Right atrium auricular region (tissue), 2 donors: ENCODE data around the gene RAMACL. TPM values are rescaled to one million over a fixed set of nuclear protein-coding genes. Genes with fewer than 3 reads are reported as not detected.

Experiments
- DNase-seq: peaks from one replicate; pipeline ENCODE4 v3.0.0-alpha.2; 2019; ENCODE audit warnings: low spot score
- H3K27ac ChIP-seq, 2 donors: fragments of 200-600 bp; sonication (generic); 1 replicate in 1 of 2; 2 replicates in 1 of 2; pipeline ENCODE4 v1.5.1; 2016 to 2019
- H3K27me3 ChIP-seq, 2 donors: fragments of 200-600 bp; sonication (generic); one replicate each; pipeline versions ENCODE4 v1.5.1 to v1.6.0; 2017 to 2019
- H3K36me3 ChIP-seq: fragments of 200-600 bp; sonication (generic); one replicate; pipeline ENCODE4 v1.5.1; 2016
- H3K4me1 ChIP-seq, 2 donors: fragments of 200-600 bp; sonication (generic); one replicate each; pipeline versions ENCODE4 v1.5.1 to v1.6.0; 2017 to 2019
- H3K4me3 ChIP-seq, 2 donors: fragments of 200-600 bp; sonication (generic); 1 replicate in 1 of 2; 2 replicates in 1 of 2; pipeline ENCODE4 v1.5.1; 2017 to 2019; ENCODE audit warnings: mild to moderate bottlenecking in 1 of 2, moderate library complexity in 1 of 2
- H3K9me3 ChIP-seq, 2 donors: fragments of 200-600 bp; sonication (generic); one replicate each; pipeline ENCODE4 v1.5.1; 2019
- total RNA-seq, 2 donors: library from RNA; depleted of rRNA; stranded (reverse); fragments of >200 nt; gene quantifications; one replicate each; pipeline ENCODE4 v1.1.0, GENCODE V29; 2016
- TF ChIP-seq, protein P1 (sequence below), 2 donors: fragments of 200-600 bp; sonication (generic); IDR thresholded peaks; one replicate each; pipeline ENCODE4 v1.5.1; 2019; ENCODE audit warnings: antibody characterized with exemption in 2 of 2

RAMACL gene
- total RNA-seq, 2 donors from 2014 or later, result 0.20 to 0.52 TPM

DNA sequence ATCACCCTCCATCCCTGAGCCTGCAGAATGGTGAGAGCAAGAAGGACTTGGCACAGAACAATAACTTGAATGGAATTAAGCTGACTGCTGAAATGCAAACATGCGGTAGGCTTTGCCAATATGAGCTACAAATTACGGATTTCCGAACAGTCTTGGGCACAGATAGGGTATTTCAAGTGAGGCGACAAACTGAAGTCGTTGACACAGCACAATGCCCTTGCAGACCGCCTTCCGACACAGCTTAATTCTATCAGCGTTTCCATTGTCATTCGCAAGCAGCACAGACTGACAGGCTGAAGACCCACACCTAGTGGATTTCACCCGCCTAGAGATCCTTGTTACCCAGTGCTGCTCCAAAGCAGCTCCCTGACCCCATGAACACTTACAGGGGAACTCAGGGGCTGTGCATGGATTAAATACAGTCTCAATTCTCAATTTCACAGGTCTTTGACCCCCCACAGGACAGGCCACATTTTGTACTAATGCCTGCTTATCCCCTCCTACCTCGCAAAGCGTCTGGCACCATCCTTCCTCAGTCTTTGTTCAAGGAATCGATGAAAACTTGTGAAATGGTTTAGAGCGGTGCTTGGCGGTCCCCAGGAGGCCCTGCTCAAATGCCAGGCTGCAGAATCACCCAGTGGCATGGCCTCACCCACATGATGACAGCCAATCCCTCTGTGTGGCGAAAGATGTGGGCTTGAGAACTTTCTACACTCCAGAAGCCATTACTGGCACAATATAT, 34.6 kb downstream of the RAMACL start:
- H3K4me1 ChIP-seq, result peaks cover 0 to 39% of the 10 kb centered on the region in 2 donors
- H3K4me3 ChIP-seq, result no peak overlapping the region
- no peaks in the 10 kb centered on the region for H3K9me3 ChIP-seq
- no peak overlapping the region for H3K27ac ChIP-seq
- TF ChIP-seq, protein P1, sequence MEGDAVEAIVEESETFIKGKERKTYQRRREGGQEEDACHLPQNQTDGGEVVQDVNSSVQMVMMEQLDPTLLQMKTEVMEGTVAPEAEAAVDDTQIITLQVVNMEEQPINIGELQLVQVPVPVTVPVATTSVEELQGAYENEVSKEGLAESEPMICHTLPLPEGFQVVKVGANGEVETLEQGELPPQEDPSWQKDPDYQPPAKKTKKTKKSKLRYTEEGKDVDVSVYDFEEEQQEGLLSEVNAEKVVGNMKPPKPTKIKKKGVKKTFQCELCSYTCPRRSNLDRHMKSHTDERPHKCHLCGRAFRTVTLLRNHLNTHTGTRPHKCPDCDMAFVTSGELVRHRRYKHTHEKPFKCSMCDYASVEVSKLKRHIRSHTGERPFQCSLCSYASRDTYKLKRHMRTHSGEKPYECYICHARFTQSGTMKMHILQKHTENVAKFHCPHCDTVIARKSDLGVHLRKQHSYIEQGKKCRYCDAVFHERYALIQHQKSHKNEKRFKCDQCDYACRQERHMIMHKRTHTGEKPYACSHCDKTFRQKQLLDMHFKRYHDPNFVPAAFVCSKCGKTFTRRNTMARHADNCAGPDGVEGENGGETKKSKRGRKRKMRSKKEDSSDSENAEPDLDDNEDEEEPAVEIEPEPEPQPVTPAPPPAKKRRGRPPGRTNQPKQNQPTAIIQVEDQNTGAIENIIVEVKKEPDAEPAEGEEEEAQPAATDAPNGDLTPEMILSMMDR (IDR thresholded peaks at IDR 0.05), result no peak
- no peaks in the 10 kb centered on the region for H3K27me3 ChIP-seq
- DNase-seq, result no peak
- H3K36me3 ChIP-seq, result no peaks in the 10 kb centered on the region

DNA sequence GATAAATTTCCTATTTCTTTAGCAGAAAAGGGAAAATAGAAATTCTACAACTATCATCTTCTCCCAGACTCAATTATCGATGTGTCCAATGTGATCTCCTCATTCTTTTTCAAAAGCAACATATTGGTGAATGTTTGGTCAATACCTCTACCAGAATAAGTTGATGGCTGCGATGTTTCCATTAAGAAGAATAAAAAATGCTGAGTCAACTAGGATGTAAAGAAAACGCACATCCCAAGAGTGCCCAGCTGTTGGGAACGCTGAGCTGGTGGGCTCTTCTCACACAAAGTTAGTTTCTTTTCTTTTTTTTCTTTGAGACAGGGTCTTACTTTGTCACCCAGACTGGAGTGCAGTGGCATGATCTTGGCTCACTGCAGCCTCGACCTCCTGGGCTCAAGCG, 39.8 kb downstream of the RAMACL start:
- Histone ChIP-seq H3K36me3 (no peaks in the 10 kb centered on the region), H3K4me1 (peaks cover 0 to 9% of the 10 kb centered on the region in 2 donors), H3K9me3 (no peaks in the 10 kb centered on the region), H3K27ac (no peak overlapping the region), H3K27me3 (no peaks in the 10 kb centered on the region), H3K4me3 (no peak overlapping the region)
- TF ChIP-seq, protein P1 (IDR thresholded peaks at IDR 0.05), result no peak
- DNase-seq, result no peak

DNA sequence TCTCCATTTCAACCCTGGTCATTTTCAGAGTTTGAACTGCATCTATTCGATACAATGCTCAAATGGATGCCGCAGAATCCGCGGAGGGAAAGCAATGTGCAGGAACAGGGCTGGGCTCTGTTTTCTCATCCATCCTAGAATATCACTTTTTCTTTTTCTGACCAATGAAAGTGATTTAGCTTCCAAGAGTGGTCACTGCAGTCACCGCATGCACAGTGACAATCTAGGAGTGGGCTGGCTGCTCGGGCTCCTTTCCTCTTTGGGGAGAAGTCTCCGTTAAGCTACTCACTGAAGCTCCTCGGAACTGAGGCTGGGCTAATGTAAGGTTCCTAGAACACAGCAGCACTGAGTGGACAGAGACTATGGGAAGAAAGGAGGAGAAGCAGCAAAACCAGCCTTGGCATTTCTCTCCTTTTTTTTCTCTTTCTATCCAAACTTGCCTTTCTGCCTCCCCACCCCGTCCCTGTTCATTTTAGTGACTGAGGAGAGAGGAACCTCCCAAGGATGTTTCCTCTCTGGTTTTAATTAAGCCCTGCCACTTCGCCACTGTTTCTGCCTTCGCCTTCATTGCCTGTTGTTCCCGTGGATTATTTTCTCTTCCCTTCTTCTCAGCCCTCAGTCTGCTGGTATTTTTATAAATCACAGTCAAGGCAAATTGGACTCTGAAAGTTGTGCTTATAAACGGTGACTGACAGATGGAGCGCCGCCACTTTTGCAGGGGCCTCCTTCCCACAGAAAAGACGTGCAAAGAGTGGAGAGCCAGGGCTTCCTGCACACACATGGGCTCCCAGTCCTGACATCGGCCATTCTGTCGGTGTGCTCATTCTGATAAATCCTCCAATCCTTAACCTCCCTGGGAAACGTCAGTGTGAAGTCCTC, 41.1 kb downstream of the RAMACL start:
- H3K9me3 ChIP-seq, result no peaks in the 10 kb centered on the region
- no peak overlapping the region for H3K4me3 ChIP-seq
- TF ChIP-seq, protein P1 (IDR thresholded peaks at IDR 0.05), result no peak
- no peak for DNase-seq
- H3K27ac ChIP-seq, result no peak overlapping the region
- peaks cover 0 to 13% of the 10 kb centered on the region in 2 donors for H3K4me1 ChIP-seq
- no peaks in the 10 kb centered on the region for H3K36me3 ChIP-seq
- H3K27me3 ChIP-seq, result no peaks in the 10 kb centered on the region

DNA sequence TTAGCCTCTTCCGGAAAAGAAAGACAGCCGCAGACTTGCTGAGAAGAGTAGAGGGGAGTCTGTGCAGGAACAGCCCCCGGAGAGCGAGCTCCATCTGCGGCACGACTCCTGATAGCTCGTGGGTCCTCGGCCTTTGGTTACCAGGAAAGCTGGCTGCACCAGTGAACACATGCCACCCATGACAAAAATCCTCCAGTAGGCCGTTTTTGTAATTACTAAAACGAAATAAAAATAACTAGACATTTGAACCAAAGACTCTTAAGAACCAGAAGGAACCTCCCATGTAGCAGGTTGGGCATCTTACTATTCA, 42.2 kb downstream of the RAMACL start:
- H3K4me3 ChIP-seq, result no peak overlapping the region
- no peak for DNase-seq

DNA sequence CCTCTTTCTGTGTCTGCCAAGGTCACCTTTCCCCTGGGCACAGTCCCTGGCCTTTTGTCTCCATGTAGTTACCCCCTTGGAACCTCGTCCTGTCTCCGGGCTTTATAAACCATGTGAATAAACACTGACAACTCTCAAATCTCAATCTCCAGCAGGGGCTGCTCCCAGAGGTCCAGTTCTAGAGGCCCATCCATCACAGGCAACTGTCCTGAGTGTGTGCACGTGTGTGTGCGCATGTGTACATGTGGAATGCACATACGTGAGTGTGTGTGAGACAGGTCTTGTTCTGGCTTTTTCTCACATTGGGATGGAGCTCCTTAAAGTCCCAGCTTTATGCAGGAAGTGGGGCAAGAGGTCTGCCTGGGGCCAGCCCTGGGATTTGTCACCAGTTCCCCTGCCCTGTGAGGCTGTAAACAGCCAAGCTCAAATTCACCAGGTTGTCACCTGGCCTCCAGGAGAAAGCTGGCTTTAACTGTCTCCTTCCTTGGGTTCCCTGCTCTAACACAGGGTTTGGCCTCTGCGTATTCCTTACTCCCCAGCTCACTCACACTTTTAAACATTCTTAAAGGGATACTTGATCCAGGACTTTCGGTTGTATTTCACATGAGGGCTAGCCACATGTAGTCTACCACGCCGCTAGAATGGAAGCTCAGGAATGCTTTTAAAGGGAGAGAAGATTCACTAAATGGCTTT, 42.7 kb downstream of the RAMACL start:
- H3K9me3 ChIP-seq, result no peaks in the 10 kb centered on the region
- no peaks in the 10 kb centered on the region for H3K36me3 ChIP-seq
- TF ChIP-seq, protein P1 (IDR thresholded peaks at IDR 0.05), result no peak
- no peak overlapping the region for H3K4me3 ChIP-seq
- no peaks in the 10 kb centered on the region for H3K27me3 ChIP-seq
- no peak for DNase-seq
- no peak overlapping the region for H3K27ac ChIP-seq
- H3K4me1 ChIP-seq, result peaks cover 0 to 22% of the 10 kb centered on the region in 2 donors

More for the DNA sequence above, 42.2 kb downstream of the RAMACL start:
- Histone ChIP-seq H3K4me1 (peaks cover 0 to 22% of the 10 kb centered on the region in 2 donors), H3K36me3 (no peaks in the 10 kb centered on the region), H3K27me3 (no peaks in the 10 kb centered on the region), H3K27ac (no peak overlapping the region), H3K9me3 (no peaks in the 10 kb centered on the region)
- TF ChIP-seq, protein P1 (IDR thresholded peaks at IDR 0.05), result no peak
